MM.1S (cell line): ENCODE results near the gene ACO2.

Experiments used
- DNase-seq: peaks from one replicate; pipeline ENCODE4 v3.0.0-alpha.2; 2015
- H2AFZ ChIP-seq: fragments of 300-600 bp; sonication (generic); 2 replicates; pipeline ENCODE4 v1.6.0; 2016; ENCODE audit warnings: antibody characterized with exemption, low read length
- H3F3A ChIP-seq: fragments of 300-600 bp; sonication (generic); 2 replicates; pipeline ENCODE4 v1.6.1; 2016; ENCODE audit warnings: mild to moderate bottlenecking, antibody characterized with exemption, low read length, moderate library complexity, mixed read lengths; ENCODE audit not compliant: insufficient read depth
- H3K27ac ChIP-seq: fragments of 300-600 bp; sonication (generic); 2 replicates; pipeline ENCODE4 v1.5.1; 2016; ENCODE audit warnings: mild to moderate bottlenecking, low read length
- H3K27me3 ChIP-seq: fragments of 300-600 bp; sonication (generic); replicated peaks from 2 replicates; pipeline ENCODE4 v1.6.0; 2016; ENCODE audit warnings: low read length; ENCODE audit not compliant: insufficient read depth
- H3K36me3 ChIP-seq: fragments of 300-600 bp; sonication (generic); replicated peaks from 2 replicates; pipeline ENCODE4 v1.6.1; 2016; ENCODE audit warnings: mild to moderate bottlenecking, low read length, mixed read lengths; ENCODE audit not compliant: insufficient read depth
- H3K4me1 ChIP-seq: fragments of 300-600 bp; sonication (generic); 2 replicates; pipeline ENCODE4 v1.6.1; 2016; ENCODE audit warnings: low read length, mixed read lengths
- H3K4me2 ChIP-seq: fragments of 300-600 bp; sonication (generic); 2 replicates; pipeline ENCODE4 v1.6.0; 2016; ENCODE audit warnings: low read depth, low read length
- H3K4me3 ChIP-seq: fragments of 300-600 bp; sonication (generic); 2 replicates; pipeline ENCODE4 v1.5.1; 2016; ENCODE audit warnings: low read length, mixed read lengths
- H3K79me2 ChIP-seq: fragments of 300-600 bp; sonication (generic); 2 replicates; pipeline ENCODE4 v1.6.1; 2016; ENCODE audit warnings: mixed run types, low read length, mixed read lengths
- H3K9ac ChIP-seq: fragments of 300-600 bp; sonication (generic); 2 replicates; pipeline ENCODE4 v1.6.1; 2016; ENCODE audit warnings: low read length, mixed read lengths
- H3K9me2 ChIP-seq: fragments of 300-600 bp; sonication (generic); replicated peaks from 2 replicates; pipeline ENCODE4 v1.6.1; 2016; ENCODE audit warnings: mild to moderate bottlenecking, low read length, mixed read lengths; ENCODE audit not compliant: insufficient read depth
- H3K9me3 ChIP-seq: fragments of 300-600 bp; sonication (generic); replicated peaks from 2 replicates; pipeline ENCODE4 v1.6.1; 2016; ENCODE audit warnings: mild to moderate bottlenecking, low read length, mixed read lengths; ENCODE audit not compliant: insufficient read depth
- H4K20me1 ChIP-seq: fragments of 300-600 bp; sonication (generic); 2 replicates; pipeline ENCODE4 v1.6.1; 2016; ENCODE audit warnings: mild to moderate bottlenecking, low read length, moderate library complexity, mixed read lengths; ENCODE audit not compliant: insufficient read depth
- CTCF ChIP-seq: fragments of 300-600 bp; sonication (generic); IDR thresholded peaks from 2 replicates; pipeline ENCODE4 v1.5.1; 2016; ENCODE audit warnings: antibody characterized with exemption, low read length, mixed read lengths
- EZH2 ChIP-seq: fragments of 300-600 bp; sonication (generic); optimal IDR thresholded peaks from 2 replicates; pipeline ENCODE3; 2017; ENCODE audit warnings: low read depth, mild to moderate bottlenecking, antibody characterized with exemption, low read length, mixed read lengths
- EZH2phosphoT487 ChIP-seq: fragments of 300-600 bp; sonication (generic); IDR thresholded peaks from 2 replicates; pipeline ENCODE4 v1.6.1; 2018; ENCODE audit warnings: antibody characterized with exemption, low read length

Gene ACO2

GRCh38 chr22:41444360-41445128 is 24.4 kb upstream of the ACO2 start:
- peak; percentile 94 for DNase-seq
- Histone ChIP-seq H3K9me2 (no peaks in the 10 kb centered on the region), H3K4me1 (peaks cover 3% of the 10 kb centered on the region; the same call in 1 of the 2 replicates), H4K20me1 (no peaks in the 10 kb centered on the region), H3K27ac (peak overlapping the region; percentile 97; the same call in 1 of the 2 replicates), H3K4me2 (peak overlapping the region; percentile 80), H3K36me3 (no peaks in the 10 kb centered on the region), H3K9me3 (no peaks in the 10 kb centered on the region), H3K27me3 (no peaks in the 10 kb centered on the region), H3K79me2 (peaks cover 69% of the 10 kb centered on the region), H3F3A (peaks cover 40% of the 10 kb centered on the region), H2AFZ (peak overlapping the region; percentile 20), H3K4me3 (peak overlapping the region; percentile 71), H3K9ac (peak overlapping the region; percentile 99)
- TF ChIP-seq CTCF, result no peak
- no peak for TF ChIP-seq EZH2phosphoT487
- TF ChIP-seq EZH2, result no peak

GRCh38 chr22:41445129-41446056 is 23.5 kb upstream of the ACO2 start:
- H3F3A ChIP-seq, result peaks cover 40% of the 10 kb centered on the region
- TF ChIP-seq CTCF (no peak), EZH2 (no peak), EZH2phosphoT487 (no peak)
- DNase-seq, result peak; percentile 47
- H3K27ac ChIP-seq, result peak overlapping the region; percentile 97; the same call in 1 of the 2 replicates
- no peaks in the 10 kb centered on the region for H3K27me3 ChIP-seq
- H3K4me1 ChIP-seq, result peaks cover 3% of the 10 kb centered on the region; the same call in 1 of the 2 replicates
- peak overlapping the region; percentile 80 for H3K4me2 ChIP-seq
- no peaks in the 10 kb centered on the region for H4K20me1 ChIP-seq
- H3K9me3 ChIP-seq, result no peaks in the 10 kb centered on the region
- no peaks in the 10 kb centered on the region for H3K36me3 ChIP-seq
- peak overlapping the region; percentile 99 for H3K9ac ChIP-seq
- no peaks in the 10 kb centered on the region for H3K9me2 ChIP-seq
- peak overlapping the region; percentile 33; the same call in 1 of the 2 replicates for H2AFZ ChIP-seq
- peaks cover 61% of the 10 kb centered on the region for H3K79me2 ChIP-seq
- H3K4me3 ChIP-seq, result peak overlapping the region; percentile 71

GRCh38 chr22:41446057-41446501 is 22.8 kb upstream of the ACO2 start:
- peak overlapping the region; percentile 71 for H3K4me3 ChIP-seq
- peak overlapping the region; percentile 97; the same call in 1 of the 2 replicates for H3K27ac ChIP-seq
- peaks cover 55% of the 10 kb centered on the region for H3K79me2 ChIP-seq
- TF ChIP-seq EZH2phosphoT487, result no peak
- no peak for TF ChIP-seq EZH2
- TF ChIP-seq CTCF, result no peak
- DNase-seq, result peak; percentile 19
- H2AFZ ChIP-seq, result peak overlapping the region; percentile 33; the same call in 1 of the 2 replicates
- no peaks in the 10 kb centered on the region for H3K36me3 ChIP-seq
- H3K4me2 ChIP-seq, result peak overlapping the region; percentile 80
- H3K9me3 ChIP-seq, result no peaks in the 10 kb centered on the region
- peak overlapping the region; percentile 99 for H3K9ac ChIP-seq
- no peaks in the 10 kb centered on the region for H3K27me3 ChIP-seq
- H3K4me1 ChIP-seq, result peaks cover 3% of the 10 kb centered on the region; the same call in 1 of the 2 replicates
- H3F3A ChIP-seq, result peaks cover 40% of the 10 kb centered on the region
- no peaks in the 10 kb centered on the region for H4K20me1 ChIP-seq
- no peaks in the 10 kb centered on the region for H3K9me2 ChIP-seq
